Neural progenitor cell (in vitro differentiated cells): ENCODE data around the gene FAM193A. TPM values are rescaled to one million over a fixed set of nuclear protein-coding genes. Genes with fewer than 3 reads are reported as not detected.

ENCODE experiments used
- DNase-seq: peaks from one replicate; pipeline ENCODE4 v3.0.0-alpha.2; 2016; ENCODE audit warnings: low spot score
- H2AFZ ChIP-seq: fragments of 200-600 bp; sonication (generic); replicated peaks from 2 replicates; pipeline ENCODE4 v1.6.1; 2016; ENCODE audit warnings: antibody characterized with exemption
- H3F3A ChIP-seq: fragments of 200-600 bp; sonication (generic); 2 replicates; pipeline ENCODE4 v1.6.1; 2016; ENCODE audit warnings: antibody characterized with exemption, low read depth
- H3K27ac ChIP-seq: fragments of 200-600 bp; sonication (generic); 2 replicates; pipeline ENCODE4 v1.5.1; 2016; ENCODE audit warnings: mild to moderate bottlenecking
- H3K27me3 ChIP-seq: fragments of 200-600 bp; sonication (generic); 2 replicates; pipeline ENCODE4 v1.6.1; 2016; ENCODE audit warnings: mild to moderate bottlenecking, moderate library complexity
- H3K36me3 ChIP-seq: fragments of 200-600 bp; sonication (generic); 2 replicates; pipeline ENCODE4 v1.5.1; 2016
- H3K4me1 ChIP-seq: fragments of 200-600 bp; sonication (generic); 2 replicates; pipeline ENCODE4 v1.6.1; 2016; ENCODE audit warnings: mixed run types
- H3K4me2 ChIP-seq: fragments of 200-600 bp; sonication (generic); 2 replicates; pipeline ENCODE4 v1.6.1; 2016
- H3K4me3 ChIP-seq: fragments of 200-600 bp; sonication (generic); 2 replicates; pipeline ENCODE4 v1.5.1; 2016
- H3K79me2 ChIP-seq: fragments of 200-600 bp; sonication (generic); 2 replicates; pipeline ENCODE4 v1.6.1; 2016; ENCODE audit warnings: low read depth
- H3K9ac ChIP-seq: fragments of 200-600 bp; sonication (generic); 2 replicates; pipeline ENCODE4 v1.6.1; 2016
- H3K9me3 ChIP-seq: fragments of 200-600 bp; sonication (generic); 2 replicates; pipeline ENCODE4 v1.5.1; 2016; ENCODE audit warnings: low read depth
- H4K20me1 ChIP-seq: fragments of 200-600 bp; sonication (generic); 2 replicates; pipeline ENCODE4 v1.6.1; 2016; ENCODE audit warnings: low read depth
- H3K27ac Mint-ChIP-seq: 3 replicates; pipeline ENCODE4 v1.8.0; 2021; ENCODE audit warnings: mixed read lengths
- H3K27me3 Mint-ChIP-seq: 2 replicates; pipeline ENCODE4 v1.8.0; 2022; ENCODE audit warnings: low read depth, mild to moderate bottlenecking, inconsistent platforms, moderate library complexity, mixed read lengths; ENCODE audit not compliant: insufficient read depth
- H3K36me3 Mint-ChIP-seq: 3 replicates; pipeline ENCODE4 v1.8.0; 2021; ENCODE audit warnings: mixed read lengths
- H3K4me1 Mint-ChIP-seq: 3 replicates; pipeline ENCODE4 v1.8.0; 2021; ENCODE audit warnings: mixed read lengths
- H3K4me3 Mint-ChIP-seq: 3 replicates; pipeline ENCODE4 v1.8.0; 2021; ENCODE audit warnings: mild to moderate bottlenecking, moderate library complexity, mixed read lengths
- H3K9me3 Mint-ChIP-seq: 3 replicates; pipeline ENCODE4 v1.8.0; 2020; ENCODE audit warnings: mixed read lengths
- EZH2 ChIP-seq: fragments of 200-600 bp; sonication (generic); IDR thresholded peaks from 2 replicates; pipeline ENCODE4 v1.6.1; 2017; ENCODE audit warnings: antibody characterized with exemption, mild to moderate bottlenecking, moderate library complexity
- EZH2phosphoT487 ChIP-seq: fragments of 200-600 bp; sonication (generic); IDR thresholded peaks from 2 replicates; pipeline ENCODE4 v1.6.1; 2017; ENCODE audit warnings: antibody characterized with exemption
- total RNA-seq: library from RNA; depleted of rRNA; stranded (reverse); fragments of >200 nt; gene quantifications from 2 replicates; pipeline ENCODE4 v1.2.3, GENCODE V29; 2015; ENCODE audit warnings: low replicate concordance
- TF ChIP-seq, protein P1 (sequence below): fragments of 200-600 bp; sonication (generic); IDR thresholded peaks from 2 replicates; pipeline ENCODE4 v1.5.1; 2017; ENCODE audit warnings: antibody characterized with exemption, mild to moderate bottlenecking

Gene FAM193A
- total RNA-seq, 1 donor from 2014 or later = 29.1 TPM

DNA sequence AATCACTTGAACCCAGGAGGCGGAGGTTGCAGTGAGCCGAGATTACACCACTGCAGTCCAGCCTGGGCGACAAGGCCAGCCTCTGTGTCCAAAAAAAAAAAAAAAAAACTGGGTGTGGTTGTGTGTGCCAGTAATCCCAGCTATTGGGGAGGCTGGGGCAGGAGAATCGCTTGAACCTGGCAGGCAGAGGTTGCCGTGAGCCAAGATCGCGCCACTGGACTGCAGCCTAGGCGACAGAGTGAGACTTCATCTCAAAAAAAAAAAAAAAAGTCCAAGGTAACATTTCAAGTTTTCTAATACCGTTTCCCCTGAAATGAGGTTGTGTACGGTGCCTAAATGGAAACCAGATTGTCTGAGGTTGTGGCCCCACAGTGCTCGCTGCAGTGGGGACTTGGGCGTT lies 35.6 kb downstream of the FAM193A start:
- Mint-ChIP-seq H3K4me3 (no peak overlapping the region), H3K27me3 (peaks cover 4% of the 10 kb centered on the region), H3K27ac (peak overlapping the region; percentile 6), H3K4me1 (peaks cover 27% of the 10 kb centered on the region), H3K36me3 (peaks cover 28% of the 10 kb centered on the region), H3K9me3 (peaks cover 2% of the 10 kb centered on the region)
- TF ChIP-seq, protein P1, sequence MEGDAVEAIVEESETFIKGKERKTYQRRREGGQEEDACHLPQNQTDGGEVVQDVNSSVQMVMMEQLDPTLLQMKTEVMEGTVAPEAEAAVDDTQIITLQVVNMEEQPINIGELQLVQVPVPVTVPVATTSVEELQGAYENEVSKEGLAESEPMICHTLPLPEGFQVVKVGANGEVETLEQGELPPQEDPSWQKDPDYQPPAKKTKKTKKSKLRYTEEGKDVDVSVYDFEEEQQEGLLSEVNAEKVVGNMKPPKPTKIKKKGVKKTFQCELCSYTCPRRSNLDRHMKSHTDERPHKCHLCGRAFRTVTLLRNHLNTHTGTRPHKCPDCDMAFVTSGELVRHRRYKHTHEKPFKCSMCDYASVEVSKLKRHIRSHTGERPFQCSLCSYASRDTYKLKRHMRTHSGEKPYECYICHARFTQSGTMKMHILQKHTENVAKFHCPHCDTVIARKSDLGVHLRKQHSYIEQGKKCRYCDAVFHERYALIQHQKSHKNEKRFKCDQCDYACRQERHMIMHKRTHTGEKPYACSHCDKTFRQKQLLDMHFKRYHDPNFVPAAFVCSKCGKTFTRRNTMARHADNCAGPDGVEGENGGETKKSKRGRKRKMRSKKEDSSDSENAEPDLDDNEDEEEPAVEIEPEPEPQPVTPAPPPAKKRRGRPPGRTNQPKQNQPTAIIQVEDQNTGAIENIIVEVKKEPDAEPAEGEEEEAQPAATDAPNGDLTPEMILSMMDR = no peak
- TF ChIP-seq EZH2phosphoT487 (no peak), EZH2 (no peak)
- Histone ChIP-seq H3K4me1 (peaks cover 10% of the 10 kb centered on the region), H3K4me3 (no peak overlapping the region), H3K27me3 (no peaks in the 10 kb centered on the region), H3F3A (no peaks in the 10 kb centered on the region), H4K20me1 (peaks cover 88% of the 10 kb centered on the region), H3K27ac (no peak overlapping the region), H3K9ac (no peak overlapping the region), H2AFZ (no peak overlapping the region), H3K4me2 (no peak overlapping the region), H3K79me2 (peaks cover 100% of the 10 kb centered on the region), H3K9me3 (no peaks in the 10 kb centered on the region), H3K36me3 (no peaks in the 10 kb centered on the region)
- no peak for DNase-seq

- Mint-ChIP-seq H3K36me3 (peaks cover 26% of the 10 kb centered on the region), H3K9me3 (peaks cover 5% of the 10 kb centered on the region), H3K4me3 (no peak overlapping the region), H3K4me1 (peaks cover 25% of the 10 kb centered on the region), H3K27ac (no peak overlapping the region), H3K27me3 (peaks cover 4% of the 10 kb centered on the region)
- Histone ChIP-seq H3K9me3 (no peaks in the 10 kb centered on the region), H3K4me1 (peaks cover 10% of the 10 kb centered on the region), H3K4me3 (no peak overlapping the region), H3K36me3 (no peaks in the 10 kb centered on the region), H2AFZ (no peak overlapping the region), H3K9ac (no peak overlapping the region), H3K4me2 (no peak overlapping the region), H3K79me2 (peaks cover 100% of the 10 kb centered on the region), H3K27ac (no peak overlapping the region), H3K27me3 (no peaks in the 10 kb centered on the region), H4K20me1 (peaks cover 85% of the 10 kb centered on the region), H3F3A (no peaks in the 10 kb centered on the region)
- TF ChIP-seq, protein P1 = no peak
- TF ChIP-seq EZH2phosphoT487 (no peak), EZH2 (no peak)
- no peak for DNase-seq
Measured at GRCh38 chr4:2572866-2573265, 36.4 kb downstream of the FAM193A start.

- peaks cover 4% of the 10 kb centered on the region for H3K27me3 Mint-ChIP-seq
- Histone ChIP-seq H3K4me1 (peaks cover 10% of the 10 kb centered on the region), H3K9ac (no peak overlapping the region), H2AFZ (no peak overlapping the region), H3F3A (no peaks in the 10 kb centered on the region), H3K4me3 (no peak overlapping the region), H3K27me3 (no peaks in the 10 kb centered on the region), H3K79me2 (peaks cover 100% of the 10 kb centered on the region), H3K36me3 (no peaks in the 10 kb centered on the region), H3K27ac (peak overlapping the region; percentile 25), H4K20me1 (peaks cover 75% of the 10 kb centered on the region), H3K9me3 (no peaks in the 10 kb centered on the region), H3K4me2 (no peak overlapping the region)
- H3K36me3 Mint-ChIP-seq = peaks cover 27% of the 10 kb centered on the region
- H3K27ac Mint-ChIP-seq = peak overlapping the region; percentile 71
- H3K4me1 Mint-ChIP-seq = peaks cover 24% of the 10 kb centered on the region
- H3K4me3 Mint-ChIP-seq = no peak overlapping the region
- TF ChIP-seq EZH2phosphoT487 (no peak), EZH2 (no peak)
- TF ChIP-seq, protein P1 = no peak
- peaks cover 9% of the 10 kb centered on the region for H3K9me3 Mint-ChIP-seq
- no peak for DNase-seq
Measured at GRCh38 chr4:2574009-2574408, 37.6 kb downstream of the FAM193A start.
